Gastroesophageal sphincter (tissue), 3 donors: ENCODE results near the gene TRIM75.

Experiments used
- CTCF ChIP-seq, 4 experiments: fragments of 200-600 bp in 2 of 4; fragments of 450-650 bp in 2 of 4; sonication (generic) in 1 of 4; IDR thresholded peaks; one replicate each; pipeline ENCODE4 v1.5.1; 2017 to 2019; ENCODE audit warnings: antibody characterized with exemption in 4 of 4, mild to moderate bottlenecking in 2 of 4, moderate library complexity in 2 of 4
- POLR2A ChIP-seq, 2 donors: fragments of 450-650 bp; IDR thresholded peaks; one replicate each; pipeline ENCODE4 v1.6.1; 2017; ENCODE audit warnings: antibody characterized with exemption in 2 of 2, mild to moderate bottlenecking in 2 of 2, moderate library complexity in 1 of 2

- TF ChIP-seq CTCF (IDR thresholded peaks at IDR 0.05): no peak
- no peak for TF ChIP-seq POLR2A (IDR thresholded peaks at IDR 0.05)
Observed at GRCh38 chr4:165101641-165102040, 48.0 kb downstream of the TRIM75 start.
